Measurements from ENCODE around the gene TRAF3IP3.

TRAF3IP3 gene

GRCh38 chr1:209809611-209810010 lies 53.8 kb downstream of the TRAF3IP3 start:
- no peaks in the 10 kb centered on the region for H3K9me3 ChIP-seq (ENCODE audit: insufficient read depth, low read length)

GRCh38 chr1:209810783-209811182 lies 54.9 kb downstream of the TRAF3IP3 start:
- Histone ChIP-seq H3K4me3 (ENCODE audit: insufficient read length, low read depth) (no peak overlapping the region), H3K27me3 (ENCODE audit: insufficient read depth, insufficient read length) (no peaks in the 10 kb centered on the region), H3K4me1 (ENCODE audit: insufficient read depth, insufficient read length) (peaks cover 2% of the 10 kb centered on the region), H3K36me3 (ENCODE audit: insufficient read depth, insufficient read length, low read length) (no peaks in the 10 kb centered on the region), H3K9ac (ENCODE audit: insufficient read length, low read depth) (no peak overlapping the region), H3K9me3 (ENCODE audit: insufficient read depth, low read length) (no peaks in the 10 kb centered on the region)
- TF ChIP-seq YY1 (IDR thresholded peaks at IDR 0.05; ENCODE audit: insufficient read depth, insufficient read length) (no peak), SUZ12 (IDR thresholded peaks at IDR 0.05; ENCODE audit: extremely low read depth, insufficient read depth, insufficient read length) (no peak), ZNF274 (IDR thresholded peaks at IDR 0.05; ENCODE audit: low read depth, low read length) (no peak)
- no peak for DNase-seq (ENCODE audit: low read depth, low spot score)

More at GRCh38 chr1:209809611-209810010, 53.8 kb downstream of the TRAF3IP3 start:
- no peaks in the 10 kb centered on the region for H3K36me3 ChIP-seq (ENCODE audit: insufficient read depth, insufficient read length, low read length)
- peaks cover 3% of the 10 kb centered on the region for H3K4me1 ChIP-seq (ENCODE audit: insufficient read depth, insufficient read length)
- no peaks in the 10 kb centered on the region for H3K27me3 ChIP-seq (ENCODE audit: insufficient read depth, insufficient read length)
- TF ChIP-seq SUZ12 (IDR thresholded peaks at IDR 0.05; ENCODE audit: extremely low read depth, insufficient read depth, insufficient read length) (no peak), ZNF274 (IDR thresholded peaks at IDR 0.05; ENCODE audit: low read depth, low read length) (no peak), YY1 (IDR thresholded peaks at IDR 0.05; ENCODE audit: insufficient read depth, insufficient read length) (no peak)
- H3K9ac ChIP-seq (ENCODE audit: insufficient read length, low read depth): no peak overlapping the region
- no peak overlapping the region for H3K4me3 ChIP-seq (ENCODE audit: insufficient read length, low read depth)
- DNase-seq (ENCODE audit: low read depth, low spot score): no peak

GRCh38 chr1:209813902-209814301 lies 58.0 kb downstream of the TRAF3IP3 start:
- no peak for TF ChIP-seq YY1 (IDR thresholded peaks at IDR 0.05; ENCODE audit: insufficient read depth, insufficient read length)
- H3K36me3 ChIP-seq (ENCODE audit: insufficient read depth, insufficient read length, low read length): no peaks in the 10 kb centered on the region

GRCh38 chr1:209815490-209815889 lies 59.6 kb downstream of the TRAF3IP3 start:
- Histone ChIP-seq H3K4me3 (ENCODE audit: insufficient read length, low read depth) (no peak overlapping the region), H3K27me3 (ENCODE audit: insufficient read depth, insufficient read length) (no peaks in the 10 kb centered on the region), H3K4me1 (ENCODE audit: insufficient read depth, insufficient read length) (peaks cover 3% of the 10 kb centered on the region)

More at GRCh38 chr1:209813902-209814301, 58.0 kb downstream of the TRAF3IP3 start:
- Histone ChIP-seq H3K27me3 (ENCODE audit: insufficient read depth, insufficient read length) (no peaks in the 10 kb centered on the region), H3K9me3 (ENCODE audit: insufficient read depth, low read length) (no peaks in the 10 kb centered on the region), H3K4me3 (ENCODE audit: insufficient read length, low read depth) (no peak overlapping the region), H3K4me1 (ENCODE audit: insufficient read depth, insufficient read length) (peaks cover 3% of the 10 kb centered on the region), H3K9ac (ENCODE audit: insufficient read length, low read depth) (no peak overlapping the region)
- DNase-seq (ENCODE audit: low read depth, low spot score): no peak

GRCh38 chr1:209815931-209816341 lies 60.1 kb downstream of the TRAF3IP3 start:
- Histone ChIP-seq H3K27me3 (ENCODE audit: insufficient read depth, insufficient read length) (no peaks in the 10 kb centered on the region), H3K36me3 (ENCODE audit: insufficient read depth, insufficient read length, low read length) (no peaks in the 10 kb centered on the region), H3K9me3 (ENCODE audit: insufficient read depth, low read length) (no peaks in the 10 kb centered on the region), H3K4me3 (ENCODE audit: insufficient read length, low read depth) (no peak overlapping the region), H3K4me1 (ENCODE audit: insufficient read depth, insufficient read length) (peaks cover 3% of the 10 kb centered on the region), H3K9ac (ENCODE audit: insufficient read length, low read depth) (no peak overlapping the region)
- no peak for DNase-seq (ENCODE audit: low read depth, low spot score)
- no peak for TF ChIP-seq YY1 (IDR thresholded peaks at IDR 0.05; ENCODE audit: insufficient read depth, insufficient read length)
- no peak for TF ChIP-seq SUZ12 (IDR thresholded peaks at IDR 0.05; ENCODE audit: extremely low read depth, insufficient read depth, insufficient read length)
- no peak for TF ChIP-seq ZNF274 (IDR thresholded peaks at IDR 0.05; ENCODE audit: low read depth, low read length)

More at GRCh38 chr1:209815490-209815889, 59.6 kb downstream of the TRAF3IP3 start:
- no peaks in the 10 kb centered on the region for H3K9me3 ChIP-seq (ENCODE audit: insufficient read depth, low read length)
- H3K36me3 ChIP-seq (ENCODE audit: insufficient read depth, insufficient read length, low read length): no peaks in the 10 kb centered on the region
- TF ChIP-seq YY1 (IDR thresholded peaks at IDR 0.05; ENCODE audit: insufficient read depth, insufficient read length): no peak
- no peak for TF ChIP-seq SUZ12 (IDR thresholded peaks at IDR 0.05; ENCODE audit: extremely low read depth, insufficient read depth, insufficient read length)
- no peak for TF ChIP-seq ZNF274 (IDR thresholded peaks at IDR 0.05; ENCODE audit: low read depth, low read length)
- no peak for DNase-seq (ENCODE audit: low read depth, low spot score)
- H3K9ac ChIP-seq (ENCODE audit: insufficient read length, low read depth): no peak overlapping the region

GRCh38 chr1:209816923-209817322 lies 61.1 kb downstream of the TRAF3IP3 start:
- Histone ChIP-seq H3K4me3 (ENCODE audit: insufficient read length, low read depth) (no peak overlapping the region), H3K4me1 (ENCODE audit: insufficient read depth, insufficient read length) (peaks cover 3% of the 10 kb centered on the region), H3K9me3 (ENCODE audit: insufficient read depth, low read length) (no peaks in the 10 kb centered on the region), H3K27me3 (ENCODE audit: insufficient read depth, insufficient read length) (no peaks in the 10 kb centered on the region), H3K36me3 (ENCODE audit: insufficient read depth, insufficient read length, low read length) (no peaks in the 10 kb centered on the region), H3K9ac (ENCODE audit: insufficient read length, low read depth) (no peak overlapping the region)
- TF ChIP-seq ZNF274 (IDR thresholded peaks at IDR 0.05; ENCODE audit: low read depth, low read length): no peak
- TF ChIP-seq SUZ12 (IDR thresholded peaks at IDR 0.05; ENCODE audit: extremely low read depth, insufficient read depth, insufficient read length): no peak
- no peak for TF ChIP-seq YY1 (IDR thresholded peaks at IDR 0.05; ENCODE audit: insufficient read depth, insufficient read length)
- DNase-seq (ENCODE audit: low read depth, low spot score): no peak

GRCh38 chr1:209817691-209818090 lies 61.8 kb downstream of the TRAF3IP3 start:
- peaks cover 3% of the 10 kb centered on the region for H3K4me1 ChIP-seq (ENCODE audit: insufficient read depth, insufficient read length)
- no peak for DNase-seq (ENCODE audit: low read depth, low spot score)
- no peaks in the 10 kb centered on the region for H3K9me3 ChIP-seq (ENCODE audit: insufficient read depth, low read length)
- no peak overlapping the region for H3K9ac ChIP-seq (ENCODE audit: insufficient read length, low read depth)
- TF ChIP-seq SUZ12 (IDR thresholded peaks at IDR 0.05; ENCODE audit: extremely low read depth, insufficient read depth, insufficient read length): no peak
- TF ChIP-seq YY1 (IDR thresholded peaks at IDR 0.05; ENCODE audit: insufficient read depth, insufficient read length): no peak
- no peak for TF ChIP-seq ZNF274 (IDR thresholded peaks at IDR 0.05; ENCODE audit: low read depth, low read length)
- no peak overlapping the region for H3K4me3 ChIP-seq (ENCODE audit: insufficient read length, low read depth)
- H3K36me3 ChIP-seq (ENCODE audit: insufficient read depth, insufficient read length, low read length): no peaks in the 10 kb centered on the region
- H3K27me3 ChIP-seq (ENCODE audit: insufficient read depth, insufficient read length): no peaks in the 10 kb centered on the region
